HG03558 (cell line): ENCODE results near the gene PSMB3.

Experiments
- ATAC-seq: cut with Tn5 transposase; IDR thresholded peaks from one replicate; pipeline ENCODE4 v1.9.1; 2021; ENCODE audit warnings: moderate number of reproducible peaks; ENCODE audit not compliant: unreplicated experiment; ENCODE audit errors: extremely low read depth

The PSMB3 gene

GRCh38 chr17:38732376-38733281 is 19.9 kb upstream of the PSMB3 start:
- ATAC-seq, result no peak

GRCh38 chr17:38733282-38733981 is 19.1 kb upstream of the PSMB3 start:
- no peak for ATAC-seq

DNA sequence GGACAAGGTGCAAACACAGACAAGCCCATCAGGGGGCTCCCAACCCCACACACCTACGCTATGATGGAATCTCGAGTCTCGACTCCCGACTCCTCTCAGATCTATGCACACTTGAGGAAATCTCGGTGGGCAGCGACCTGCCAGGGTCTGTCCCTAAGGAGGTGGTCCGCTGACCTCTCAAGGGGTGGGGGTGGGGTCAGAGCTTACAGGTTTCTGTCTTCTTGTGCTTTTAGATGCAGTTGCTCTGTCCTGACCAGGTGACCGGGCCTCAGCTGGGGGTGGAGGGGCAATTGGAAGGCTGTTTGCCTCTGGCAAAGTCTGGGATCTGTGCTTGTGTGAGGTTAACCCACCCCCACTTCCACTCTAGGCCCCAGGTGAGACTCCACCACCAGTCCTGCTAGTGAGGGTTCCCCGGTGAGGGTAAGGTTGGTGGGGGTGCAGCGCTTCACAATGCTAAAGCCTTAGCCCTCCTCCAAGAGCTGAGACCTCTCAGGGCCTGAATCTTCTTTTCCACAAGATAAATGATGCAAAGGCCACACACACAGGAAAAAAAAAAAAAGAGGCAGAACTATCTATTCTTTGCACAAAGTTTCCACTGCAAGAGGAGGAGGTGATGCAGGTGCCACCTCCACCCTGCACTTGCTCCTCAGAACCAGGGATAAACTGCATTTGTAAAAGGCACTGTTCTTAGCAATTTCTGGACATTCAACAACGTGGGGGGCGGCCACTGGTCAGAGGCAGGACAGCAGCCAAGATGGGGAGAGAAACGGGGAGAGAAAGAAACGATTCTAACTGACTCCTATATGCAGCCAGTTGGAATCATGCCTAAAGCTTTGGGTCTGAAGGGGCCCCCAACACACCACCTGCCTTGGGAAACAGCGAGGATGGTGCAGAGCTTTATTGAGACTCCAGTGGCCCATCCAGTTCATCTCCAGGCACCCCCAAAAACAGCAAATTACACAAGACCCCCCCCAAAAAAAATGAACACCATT is 18.3 kb upstream of the PSMB3 start:
- ATAC-seq, result no peak

DNA sequence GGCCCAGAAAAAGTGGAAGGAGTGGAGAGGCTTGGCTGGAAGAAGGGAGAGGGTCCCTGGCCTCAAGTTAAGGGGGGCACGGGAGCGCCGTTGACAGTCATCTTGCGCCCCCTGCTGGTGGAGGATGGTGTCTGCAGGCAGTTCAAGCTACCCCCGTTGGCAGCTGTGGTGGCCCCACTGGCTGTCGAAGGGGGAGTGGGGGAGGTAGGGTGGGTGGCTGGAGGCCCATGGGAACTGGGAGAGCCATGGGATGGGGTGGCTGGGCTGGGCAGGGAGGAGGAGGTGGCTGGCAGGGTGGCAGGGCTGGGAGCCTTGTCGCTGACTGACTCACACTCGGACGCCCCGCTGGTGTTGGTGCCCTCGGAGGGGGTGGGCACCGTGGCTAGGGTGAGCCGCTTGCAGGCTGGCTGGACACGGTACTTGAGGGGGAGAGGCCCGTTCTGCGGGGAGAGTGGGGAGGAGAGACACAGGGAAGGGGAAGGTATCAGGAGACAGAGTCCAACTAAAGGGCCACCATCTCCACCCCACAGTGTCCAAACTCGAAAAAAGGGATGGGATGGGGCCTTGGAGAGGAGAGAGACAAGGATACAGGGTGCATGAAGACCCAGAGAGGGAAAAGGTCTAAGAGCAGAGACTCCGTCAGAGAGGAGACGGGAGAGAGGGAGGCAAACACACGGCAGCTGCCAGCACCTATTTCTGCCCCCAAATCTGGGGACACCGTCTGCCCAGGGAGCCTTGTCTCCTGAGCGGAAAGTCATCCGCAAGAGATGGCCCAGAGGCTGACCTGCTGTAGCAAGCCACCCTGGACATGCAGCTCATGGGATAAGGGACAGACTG is 17.2 kb upstream of the PSMB3 start:
- no peak for ATAC-seq

DNA sequence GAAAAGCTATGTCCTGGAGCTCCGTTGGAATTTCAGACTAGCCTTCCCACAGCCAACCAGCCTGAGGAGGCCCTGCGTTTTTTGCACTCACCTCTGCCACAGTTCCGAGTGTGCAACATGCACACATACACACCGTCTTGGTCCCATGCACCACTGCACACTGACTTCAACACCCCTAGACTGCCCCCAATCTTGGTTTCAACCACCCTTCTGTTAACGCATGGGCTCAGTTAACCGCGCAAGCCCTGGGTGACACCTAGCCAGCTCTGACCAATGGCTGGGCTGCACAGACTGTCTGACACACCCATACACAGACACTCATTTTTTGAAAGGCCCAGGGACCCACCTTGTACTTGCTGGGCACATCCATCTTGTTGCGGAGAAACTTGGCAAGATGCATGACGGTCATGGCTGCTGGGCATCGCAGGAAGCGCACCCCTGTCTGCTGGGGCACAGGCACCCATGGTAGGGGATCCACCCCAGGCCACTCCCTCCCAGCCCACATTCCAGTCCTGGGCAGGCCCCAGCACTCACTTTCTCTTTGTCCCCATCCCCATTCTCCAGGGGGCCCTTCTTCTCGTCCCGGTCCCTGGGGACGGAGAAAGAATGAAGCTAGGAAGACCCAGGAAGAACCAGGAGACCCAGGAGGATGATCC is 14.4 kb upstream of the PSMB3 start:
- no peak for ATAC-seq

GRCh38 chr17:38738686-38739085 is 13.9 kb upstream of the PSMB3 start:
- no peak for ATAC-seq

DNA sequence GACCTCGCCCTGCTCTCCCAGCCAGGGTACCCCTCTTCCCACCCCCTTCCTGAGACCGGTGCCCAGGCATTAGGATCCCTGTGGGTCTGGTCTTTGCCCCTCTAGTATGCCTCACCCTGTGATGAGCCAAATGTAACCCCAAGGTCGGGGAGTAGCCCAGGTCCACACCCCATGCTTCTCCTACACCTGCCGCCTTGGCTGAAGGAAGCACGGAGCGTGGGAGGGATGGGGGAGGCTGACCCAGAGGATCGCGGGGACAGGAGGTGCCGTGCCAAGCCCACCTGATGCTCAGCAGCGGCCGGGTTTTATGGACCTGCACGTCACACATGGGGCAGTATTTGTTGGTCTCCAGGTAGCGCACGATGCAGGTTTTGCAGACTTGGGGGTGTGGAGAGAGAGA is 13.2 kb upstream of the PSMB3 start:
- no peak for ATAC-seq

DNA sequence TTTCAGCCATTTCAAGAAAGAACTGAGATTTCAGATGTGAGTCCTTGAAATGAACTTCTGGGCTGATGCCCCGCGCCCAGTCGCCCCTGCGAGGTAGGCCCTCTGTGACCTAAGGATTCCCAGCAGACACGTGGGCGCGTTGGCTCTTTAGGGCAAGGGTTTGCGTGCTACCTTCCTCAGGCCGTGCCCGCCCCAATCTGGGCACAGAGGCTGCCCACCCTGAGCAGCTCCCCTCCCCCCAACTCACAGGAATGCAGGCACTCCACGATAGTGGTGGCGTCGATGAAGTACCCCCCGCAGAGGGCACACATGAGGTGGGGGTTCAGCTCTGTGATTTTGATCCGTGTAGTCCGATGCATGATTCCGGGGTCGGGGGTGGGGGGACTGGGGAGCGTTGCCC is 12.5 kb upstream of the PSMB3 start:
- no peak for ATAC-seq

DNA sequence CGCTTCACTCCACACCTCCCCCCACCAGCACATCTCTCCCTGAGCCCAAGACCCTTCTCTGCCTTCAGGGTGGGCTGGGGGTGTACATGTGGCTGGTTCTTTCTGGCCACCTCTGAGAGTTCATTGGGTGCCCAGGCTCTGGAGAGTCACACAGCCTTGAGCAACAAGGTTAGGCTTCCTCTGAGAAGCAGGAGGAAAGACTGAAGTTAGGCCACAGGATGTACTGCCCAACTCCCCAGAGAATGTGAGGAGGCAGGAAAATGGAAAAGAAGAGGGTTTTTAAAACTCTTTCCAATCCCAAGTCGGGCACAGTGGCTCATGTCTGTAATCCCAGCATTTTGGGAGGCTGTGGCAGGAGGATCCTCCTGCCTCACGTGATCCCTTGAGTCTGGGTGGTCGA is 11.7 kb upstream of the PSMB3 start:
- no peak for ATAC-seq

DNA sequence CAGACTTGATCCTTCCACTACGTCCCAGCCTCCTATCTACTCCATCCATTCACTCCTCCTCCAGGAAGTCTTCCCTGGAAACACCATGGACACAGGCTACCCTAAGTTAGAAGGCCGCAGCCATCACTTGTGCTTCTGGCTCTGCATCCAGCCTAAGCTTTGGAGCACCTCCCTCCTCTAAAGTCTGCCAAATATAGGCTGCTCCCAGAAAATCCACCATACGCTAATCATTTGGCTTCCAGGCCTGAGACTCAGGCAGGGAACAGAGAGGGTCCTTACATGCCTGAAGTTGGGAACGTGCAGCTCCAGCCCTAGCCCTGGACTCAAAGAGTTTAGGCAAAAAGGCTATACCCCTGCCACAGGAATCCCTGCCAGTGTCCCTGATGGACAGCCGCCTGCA is 11.1 kb upstream of the PSMB3 start:
- ATAC-seq, result no peak

GRCh38 chr17:38741921-38742410 is 10.6 kb upstream of the PSMB3 start:
- no peak for ATAC-seq

DNA sequence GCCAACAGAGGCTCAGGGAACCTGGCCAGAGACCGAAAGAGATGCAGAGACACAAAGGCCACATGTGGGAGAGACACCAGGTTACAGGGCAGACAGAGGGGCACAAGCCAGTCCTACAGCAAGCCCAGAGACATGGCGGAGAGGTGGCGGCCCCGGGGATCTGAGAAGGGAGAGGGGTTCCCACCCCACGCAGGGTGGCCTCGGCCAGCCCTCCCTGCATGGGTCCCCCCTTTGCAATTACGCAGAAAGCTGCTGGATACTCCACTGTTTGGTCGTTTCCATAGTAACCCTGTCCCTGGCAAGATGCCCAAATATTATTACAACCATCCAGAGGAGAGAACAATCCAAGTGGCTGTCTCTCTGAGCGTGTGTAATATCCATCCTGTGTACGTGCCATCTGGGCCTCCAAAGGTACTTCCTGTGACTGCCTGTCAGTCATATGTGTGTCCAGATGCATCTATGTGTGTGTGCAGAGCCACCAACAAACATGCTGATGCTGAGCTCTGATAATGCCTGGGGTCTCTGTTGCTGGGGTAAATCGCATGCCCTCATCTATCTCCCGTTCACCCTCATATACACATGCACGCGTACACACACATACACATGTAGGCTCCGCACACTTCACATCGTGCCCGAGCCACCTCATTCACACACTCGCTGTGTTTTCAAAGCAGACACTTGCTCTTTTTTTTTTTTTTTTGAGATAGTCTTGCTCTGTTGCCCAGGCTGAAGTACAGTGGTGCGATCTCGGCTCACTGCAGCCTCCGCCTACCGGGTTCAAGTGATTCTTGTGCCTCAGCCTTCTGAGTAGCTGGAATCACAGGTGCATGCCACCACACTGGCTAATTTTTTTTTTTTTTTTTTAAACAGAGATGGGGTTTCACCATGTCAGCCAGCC is 9.9 kb upstream of the PSMB3 start:
- no peak for ATAC-seq

DNA sequence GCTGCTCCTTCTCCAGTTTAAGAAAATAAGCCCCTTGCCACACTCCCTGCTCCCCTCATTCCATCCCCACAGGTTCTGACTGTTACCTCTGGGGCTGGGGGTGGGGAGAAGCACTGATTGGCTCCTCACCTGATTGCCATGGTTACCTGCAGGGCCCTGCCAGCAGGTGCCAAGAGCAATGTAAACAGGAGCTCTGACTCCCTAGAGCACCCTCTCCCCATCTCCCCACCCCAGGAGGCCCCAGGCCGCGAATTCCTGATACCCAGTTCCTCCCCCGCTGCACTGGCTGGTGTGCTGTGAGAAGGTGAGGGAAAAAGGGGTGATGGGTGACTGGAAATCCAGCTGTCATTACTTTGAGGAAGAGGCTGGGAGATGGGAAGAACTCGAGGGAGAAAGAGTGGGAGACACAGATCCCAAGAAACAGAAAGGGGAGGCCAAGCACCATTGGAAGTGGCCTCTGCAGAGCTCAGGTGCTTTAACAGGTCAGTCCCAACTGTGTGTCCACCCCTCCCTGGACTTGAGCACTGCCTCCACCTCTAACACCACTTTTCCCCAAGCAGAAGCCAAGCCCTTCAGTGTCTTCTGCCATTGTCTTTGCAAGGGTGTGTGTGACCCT is 8.9 kb upstream of the PSMB3 start:
- no peak for ATAC-seq

DNA sequence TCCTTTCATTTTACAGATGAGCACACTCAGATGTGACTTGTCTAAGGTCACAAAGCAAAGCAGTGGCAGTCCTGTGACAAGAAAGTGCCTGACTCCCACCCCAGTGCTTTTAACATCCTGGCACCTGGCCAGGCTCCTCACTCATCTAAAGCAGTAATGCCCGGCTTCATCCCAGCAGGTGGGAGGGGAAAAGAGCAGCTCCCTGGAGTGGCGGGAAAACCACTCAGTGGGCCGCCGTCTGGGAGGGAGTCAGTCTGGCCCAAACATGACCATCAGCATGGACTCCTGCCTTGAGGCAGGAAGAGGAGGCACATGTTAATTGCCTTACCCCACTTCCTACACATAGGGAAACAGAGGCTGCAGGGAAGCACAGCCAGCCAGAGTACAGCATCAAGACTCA is 7.0 kb upstream of the PSMB3 start:
- ATAC-seq, result no peak

DNA sequence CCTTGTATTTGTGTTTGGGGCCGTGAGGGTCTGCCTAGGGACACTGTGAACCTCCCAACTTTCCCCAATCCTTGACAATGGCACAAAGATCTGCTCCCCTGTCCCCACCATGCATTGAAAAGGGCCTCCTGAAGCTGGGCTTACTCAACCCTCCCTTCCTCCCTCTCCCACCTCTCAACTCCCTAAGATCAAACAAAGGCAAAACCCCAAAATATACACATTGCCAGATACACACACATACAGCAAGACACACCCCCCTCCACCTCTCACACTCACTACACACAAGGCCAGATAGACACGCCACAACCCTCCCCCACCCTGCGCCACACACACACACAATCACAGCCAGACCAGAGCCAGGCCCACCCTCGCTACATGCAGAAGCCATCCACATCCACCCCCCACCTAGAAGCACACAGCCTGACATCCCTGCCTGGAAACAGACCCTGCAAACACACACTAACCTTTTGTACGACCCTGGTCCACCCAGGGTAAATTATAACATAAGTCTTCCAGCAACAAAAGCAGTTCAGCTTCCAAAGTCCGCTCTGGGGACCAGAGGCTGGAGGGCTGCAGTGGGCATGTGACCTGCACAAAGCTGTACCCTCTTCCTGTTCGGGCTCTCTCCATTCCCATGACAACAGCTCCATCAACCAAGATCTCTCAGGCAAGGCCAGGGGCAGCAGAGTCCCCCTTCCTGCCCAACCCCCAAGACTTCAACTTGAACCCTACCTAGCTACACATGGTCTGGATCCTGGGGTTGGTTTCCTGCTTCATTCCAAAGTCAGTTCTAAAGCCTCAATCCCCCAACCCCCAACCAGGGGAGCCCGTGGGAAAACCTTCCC is 6.3 kb upstream of the PSMB3 start:
- ATAC-seq, result no peak

DNA sequence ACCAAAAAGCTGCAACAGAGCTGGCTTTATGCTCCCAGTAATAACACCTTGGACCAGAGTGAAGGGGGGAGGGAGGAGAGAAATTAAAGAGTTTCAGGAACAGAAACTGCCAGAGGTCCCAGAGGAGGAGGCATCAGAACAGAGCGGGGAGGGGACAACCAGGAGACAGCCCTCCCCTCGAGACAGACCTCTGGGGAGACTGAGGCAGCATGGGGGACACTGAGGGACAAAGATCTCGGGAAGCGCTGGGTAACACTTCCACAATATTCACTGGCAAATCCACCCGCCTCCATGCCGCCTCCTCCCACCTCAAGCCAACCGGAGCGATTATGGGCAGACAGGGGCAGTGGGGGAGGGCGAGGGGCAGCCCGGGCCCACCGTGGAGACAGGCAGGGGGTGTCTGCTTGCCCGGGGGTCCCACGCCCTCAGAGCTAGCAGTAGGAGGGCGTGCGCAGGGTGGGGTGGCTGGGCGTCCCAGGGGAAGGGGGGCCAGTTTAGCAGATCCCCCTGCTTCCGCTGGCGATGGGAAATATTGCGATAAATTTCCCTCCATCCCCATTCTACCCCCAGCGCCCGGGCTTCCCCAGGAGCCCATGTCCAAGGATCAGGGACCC is 5.6 kb upstream of the PSMB3 start:
- no peak for ATAC-seq
